OCI-LY1 (cell line): ENCODE measurements around the gene AUH.

Source experiments
- EZH2 ChIP-seq: fragments of 200-600 bp; sonication (generic), shearing (Covaris generic); IDR thresholded peaks from 2 replicates; pipeline ENCODE4 v1.8.0; 2017; ENCODE audit warnings: borderline replicate concordance, mixed run types, mild to moderate bottlenecking, antibody characterized with exemption, low read length, moderate library complexity, mixed read lengths
- TF ChIP-seq, protein P1 (sequence below): fragments of 200-600 bp; sonication (generic), shearing (Covaris generic); IDR thresholded peaks from 2 replicates; pipeline ENCODE4 v1.5.1; 2017; ENCODE audit warnings: mild to moderate bottlenecking, antibody characterized with exemption, low read length, moderate library complexity, mixed read lengths

DNA sequence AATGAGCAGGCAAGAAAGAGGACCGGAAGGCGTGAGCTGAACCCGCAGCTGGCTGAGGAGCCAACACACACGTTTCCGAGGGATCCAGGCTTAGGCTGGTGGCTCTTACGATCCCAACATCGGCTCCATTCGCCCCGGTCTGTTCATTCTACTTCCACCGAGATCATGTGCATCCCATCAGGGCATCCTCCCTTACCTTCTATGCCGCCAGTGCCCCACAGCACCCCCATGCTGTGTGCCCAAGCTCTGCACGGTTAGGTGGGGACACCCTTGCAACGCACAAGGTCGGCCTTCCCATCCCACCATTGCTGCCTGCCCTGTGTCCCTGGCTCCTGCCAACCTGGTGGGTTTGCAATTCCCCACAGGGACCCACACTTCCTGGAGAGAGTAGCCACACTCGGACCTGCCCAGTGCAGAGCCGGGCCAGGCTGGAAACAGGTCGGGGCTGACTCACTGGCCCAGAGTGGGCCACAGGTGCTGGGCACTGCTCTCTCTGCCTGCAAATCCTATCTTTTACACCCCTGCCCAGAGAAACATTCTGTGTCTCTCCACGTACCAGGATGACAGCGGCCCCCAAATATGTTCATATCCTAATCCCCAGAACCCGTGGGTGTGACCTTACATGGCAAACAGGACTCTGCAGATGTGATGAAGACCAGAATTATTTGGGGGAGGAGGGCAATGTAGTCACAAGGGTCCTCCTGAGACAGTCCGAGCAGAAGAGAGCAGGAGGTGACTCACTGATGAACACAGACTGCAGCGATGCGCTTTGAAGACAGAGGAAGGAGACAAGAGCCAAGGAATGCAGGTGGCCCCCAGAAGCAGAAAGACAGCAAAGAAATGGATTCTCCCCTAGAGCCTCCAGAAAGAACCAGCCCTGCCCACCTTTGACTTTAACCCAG, 182.2 kb downstream of the AUH start:
- TF ChIP-seq, protein P1, sequence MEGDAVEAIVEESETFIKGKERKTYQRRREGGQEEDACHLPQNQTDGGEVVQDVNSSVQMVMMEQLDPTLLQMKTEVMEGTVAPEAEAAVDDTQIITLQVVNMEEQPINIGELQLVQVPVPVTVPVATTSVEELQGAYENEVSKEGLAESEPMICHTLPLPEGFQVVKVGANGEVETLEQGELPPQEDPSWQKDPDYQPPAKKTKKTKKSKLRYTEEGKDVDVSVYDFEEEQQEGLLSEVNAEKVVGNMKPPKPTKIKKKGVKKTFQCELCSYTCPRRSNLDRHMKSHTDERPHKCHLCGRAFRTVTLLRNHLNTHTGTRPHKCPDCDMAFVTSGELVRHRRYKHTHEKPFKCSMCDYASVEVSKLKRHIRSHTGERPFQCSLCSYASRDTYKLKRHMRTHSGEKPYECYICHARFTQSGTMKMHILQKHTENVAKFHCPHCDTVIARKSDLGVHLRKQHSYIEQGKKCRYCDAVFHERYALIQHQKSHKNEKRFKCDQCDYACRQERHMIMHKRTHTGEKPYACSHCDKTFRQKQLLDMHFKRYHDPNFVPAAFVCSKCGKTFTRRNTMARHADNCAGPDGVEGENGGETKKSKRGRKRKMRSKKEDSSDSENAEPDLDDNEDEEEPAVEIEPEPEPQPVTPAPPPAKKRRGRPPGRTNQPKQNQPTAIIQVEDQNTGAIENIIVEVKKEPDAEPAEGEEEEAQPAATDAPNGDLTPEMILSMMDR: no peak
- no peak for TF ChIP-seq EZH2
